IMR-90 (cell line): ENCODE results near the gene LRRC1. TPM values are rescaled to one million over a fixed set of nuclear protein-coding genes. Genes with fewer than 3 reads are reported as not detected.

Source experiments
- ATAC-seq: fragments of 200-7000 bp; cut with Tn5 transposase; 2 replicates; pipeline ENCODE4 v1.9.1; 2020; ENCODE audit warnings: low read depth, mild to moderate bottlenecking, moderate library complexity
- BruUV-seq: library from RNA; stranded (reverse); fragments of 400-500 nt; replicated peaks from 2 replicates; lab custom pipeline; 2021; lab: Mats Ljungman, UMichigan
- CTCF ChIA-PET: fragments of 300-600 bp; formaldehyde crosslinking; extraction: SDS; loops from one replicate; lab custom pipeline; 2021; ENCODE audit warnings: antibody characterized with exemption; lab: Yijun Ruan, JAX
- POLR2A ChIA-PET: fragments of 300-600 bp; sonication (Branson Sonifier 250); formaldehyde crosslinking; loops from one replicate; lab custom pipeline; 2022; ENCODE audit warnings: antibody characterized with exemption; ENCODE audit not compliant: unreplicated experiment; lab: Charles Lee
- DNase-seq: peaks from one replicate; pipeline ENCODE4 v3.0.0; 2013
- H2AFZ ChIP-seq: replicated peaks from 2 replicates; pipeline ENCODE3; 2013; ENCODE audit warnings: low read length, mild to moderate bottlenecking; ENCODE audit not compliant: poor library complexity
- H2AK5ac ChIP-seq: 2 replicates; pipeline ENCODE4 v1.6.1; 2013; ENCODE audit warnings: low read depth, low read length, inconsistent platforms
- H2AK9ac ChIP-seq: replicated peaks from 2 replicates; pipeline ENCODE3; 2013; ENCODE audit warnings: mild to moderate bottlenecking, low read depth, low read length, moderate library complexity; ENCODE audit not compliant: poor library complexity
- H2BK120ac ChIP-seq: 2 replicates; pipeline ENCODE4 v1.6.1; 2013; ENCODE audit warnings: low read depth, low read length, inconsistent platforms
- H2BK15ac ChIP-seq: 3 replicates; pipeline ENCODE4 v1.6.1; 2013; ENCODE audit warnings: low read depth, low read length, inconsistent platforms
- H2BK20ac ChIP-seq: 2 replicates; pipeline ENCODE4 v1.6.1; 2013; ENCODE audit warnings: low read depth, mild to moderate bottlenecking, inconsistent platforms, low read length, moderate library complexity
- H2BK5ac ChIP-seq: 2 replicates; pipeline ENCODE4 v1.6.1; 2013; ENCODE audit warnings: mild to moderate bottlenecking, low read depth, low read length, inconsistent platforms; ENCODE audit not compliant: poor library complexity, severe bottlenecking
- H3K14ac ChIP-seq: replicated peaks from 2 replicates; pipeline ENCODE4 v1.6.1; 2013; ENCODE audit warnings: low read depth, low read length, inconsistent platforms
- H3K18ac ChIP-seq: 2 replicates; pipeline ENCODE4 v1.6.1; 2013; ENCODE audit warnings: low read depth, low read length, control low read depth
- H3K23ac ChIP-seq: 2 replicates; pipeline ENCODE4 v1.6.1; 2013; ENCODE audit warnings: low read depth, low read length, inconsistent platforms
- H3K27ac ChIP-seq: 2 replicates; pipeline ENCODE4 v1.5.1; 2013; ENCODE audit warnings: mild to moderate bottlenecking, control low read depth, low read length; ENCODE audit not compliant: insufficient read depth
- H3K27me3 ChIP-seq: 2 replicates; pipeline ENCODE4 v1.6.1; 2013; ENCODE audit warnings: low read length; ENCODE audit not compliant: control insufficient read depth, insufficient read depth
- H3K36me3 ChIP-seq: 2 replicates; pipeline ENCODE4 v1.6.1; 2013; ENCODE audit warnings: low read length, mixed read lengths; ENCODE audit not compliant: control insufficient read depth, insufficient read depth
- H3K4ac ChIP-seq: 2 replicates; pipeline ENCODE4 v1.6.1; 2013; ENCODE audit warnings: low read depth, low read length, inconsistent platforms
- H3K4me1 ChIP-seq: 2 replicates; pipeline ENCODE4 v1.6.1; 2013; ENCODE audit warnings: low read length, mixed read lengths; ENCODE audit not compliant: control insufficient read depth, insufficient read depth
- H3K4me2 ChIP-seq: 2 replicates; pipeline ENCODE4 v1.6.1; 2013; ENCODE audit warnings: low read depth, mild to moderate bottlenecking, control low read depth, low read length, moderate library complexity
- H3K4me3 ChIP-seq: 2 replicates; pipeline ENCODE4 v1.5.1; 2013; ENCODE audit warnings: low read depth, mild to moderate bottlenecking, control low read depth, low read length, moderate library complexity; ENCODE audit not compliant: insufficient read depth
- H3K56ac ChIP-seq: 2 replicates; pipeline ENCODE4 v1.6.1; 2013; ENCODE audit warnings: low read length, inconsistent platforms; ENCODE audit not compliant: insufficient read depth; ENCODE audit errors: extremely low read depth
- H3K79me1 ChIP-seq, 2 experiments: 2 replicates each; pipeline ENCODE4 v1.6.1; 2013; ENCODE audit warnings: low read length in 2 of 2, inconsistent platforms in 1 of 2, low read depth in 1 of 2
- H3K9ac ChIP-seq: 2 replicates; pipeline ENCODE4 v1.6.1; 2013; ENCODE audit warnings: low read depth, low read length, control low read depth
- H3K9me1 ChIP-seq: 2 replicates; pipeline ENCODE4 v1.6.1; 2013; ENCODE audit warnings: low read length, inconsistent platforms; ENCODE audit not compliant: insufficient read depth
- H3K9me3 ChIP-seq: 2 replicates; pipeline ENCODE4 v1.6.1; 2013; ENCODE audit warnings: low read length; ENCODE audit not compliant: control insufficient read depth, insufficient read depth
- H4K20me1 ChIP-seq: 2 replicates; pipeline ENCODE4 v1.6.1; 2013; ENCODE audit warnings: low read length, inconsistent platforms; ENCODE audit not compliant: insufficient read depth
- H4K5ac ChIP-seq: 2 replicates; pipeline ENCODE4 v1.6.1; 2013; ENCODE audit warnings: mild to moderate bottlenecking, low read depth, low read length, control low read depth
- H4K8ac ChIP-seq, 2 experiments: 2 replicates each; pipeline ENCODE4 v1.6.1; 2013; ENCODE audit warnings: low read depth in 2 of 2, low read length in 2 of 2, control low read depth in 1 of 2, inconsistent platforms in 1 of 2
- H4K91ac ChIP-seq: 2 replicates; pipeline ENCODE4 v1.6.1; 2013; ENCODE audit warnings: low read depth, low read length, inconsistent platforms; ENCODE audit not compliant: insufficient read depth
- CEBPB ChIP-seq: IDR thresholded peaks from 2 replicates; pipeline ENCODE4 v1.6.1; 2012; ENCODE audit warnings: low read depth, low read length, improper control_type of control experiment
- MAFK ChIP-seq: IDR thresholded peaks from 2 replicates; pipeline ENCODE4 v1.6.1; 2012; ENCODE audit warnings: low read depth, low read length, improper control_type of control experiment
- RAD21 ChIP-seq: IDR thresholded peaks from 2 replicates; pipeline ENCODE4 v1.6.1; 2012; ENCODE audit warnings: low read length, improper control_type of control experiment
- RCOR1 ChIP-seq: IDR thresholded peaks from 2 replicates; pipeline ENCODE4 v1.6.1; 2012; ENCODE audit warnings: mild to moderate bottlenecking, low read length, improper control_type of control experiment; ENCODE audit not compliant: insufficient replicate concordance
- dilution Hi-C: fragments of 300-500 bp; cut with HindIII; formaldehyde crosslinking; loops from one replicate; pipeline ENCODE4 v1.14.3; 2018; ENCODE audit warnings: low sequenced_read_pairs; ENCODE audit not compliant: unreplicated experiment
- in situ Hi-C: fragments of 300-500 bp; cut with MboI; formaldehyde crosslinking; loops from 3 replicates; pipeline ENCODE4 v1.14.3; 2019; ENCODE audit warnings: low sequenced_read_pairs, inconsistent platforms, mixed read lengths
- intact Hi-C: fragments of 100-400 bp; cut with micrococcal nuclease; formaldehyde crosslinking; loops from 2 replicates; pipeline ENCODE4 v1.10.0; 2022
- polyA plus RNA-seq, 3 experiments: library from polyadenylated mRNA; depleted of rRNA; stranded (reverse); fragments of >200 nt; gene quantifications; 2 replicates each; pipeline ENCODE4 v1.2.3, GENCODE V29; 2012; ENCODE audit warnings: low replicate concordance in 1 of 3
- total RNA-seq: library from RNA; depleted of rRNA; stranded (reverse); fragments of >200 nt; gene quantifications from 2 replicates; pipeline ENCODE4 v1.2.3, GENCODE V29; 2012

Gene LRRC1
- total and polyA plus RNA-seq, 2 of the 4 experiments (the other 2 are of a cell fraction) = 5.1 to 6.1 TPM

DNA sequence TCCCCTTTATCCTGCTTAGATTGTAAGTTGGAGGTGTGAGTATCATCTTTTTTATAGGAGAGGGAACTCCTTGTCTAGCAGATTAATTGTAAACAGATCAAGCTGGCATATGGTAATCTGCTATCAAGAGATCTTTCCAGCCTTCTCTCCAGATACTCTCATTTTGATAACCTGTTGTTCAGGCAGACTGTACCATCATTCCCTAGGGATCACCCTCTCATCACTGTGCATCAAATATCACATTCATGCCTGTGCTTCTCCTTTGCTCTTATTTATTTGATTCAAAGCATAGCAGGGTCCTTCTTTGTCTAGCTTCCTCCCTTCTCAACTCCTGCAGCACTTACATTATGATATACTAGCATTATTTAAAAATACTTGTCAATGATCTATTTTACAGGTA is 73.8 kb downstream of the LRRC1 start:
- Histone ChIP-seq H3K9me3 (no peaks in the 10 kb centered on the region), H3K23ac (no peak overlapping the region), H2BK20ac (no peak overlapping the region), H3K4me2 (no peak overlapping the region), H2BK5ac (no peak overlapping the region), H3K4me3 (no peak overlapping the region), H2AFZ (no peak overlapping the region), H4K8ac (no peak overlapping the region), H3K27ac (no peak overlapping the region), H2AK9ac (no peak overlapping the region), H3K14ac (no peak overlapping the region), H2BK15ac (no peak overlapping the region), H3K18ac (no peak overlapping the region), H3K9me1 (peaks cover 7% of the 10 kb centered on the region; the same call in 1 of the 2 replicates), H4K20me1 (no peaks in the 10 kb centered on the region), H3K9ac (no peak overlapping the region), H4K5ac (no peak overlapping the region), H3K56ac (no peak overlapping the region), H2BK120ac (no peak overlapping the region), H3K4ac (no peak overlapping the region), H3K4me1 (peaks cover 3% of the 10 kb centered on the region; the same call in 1 of the 2 replicates), H3K27me3 (no peaks in the 10 kb centered on the region), H2AK5ac (no peak overlapping the region), H3K36me3 (no peaks in the 10 kb centered on the region), H4K91ac (no peak overlapping the region), H3K79me1 (peaks cover 21 to 32% of the 10 kb centered on the region in 2 experiments)
- DNase-seq = no peak
- intact Hi-C loops (no loop called here), in situ Hi-C loops (no loop called here), dilution Hi-C loops (no loop called here)
- ChIA-PET POLR2A (no interaction called here), CTCF (no interaction called here)
- TF ChIP-seq CEBPB (no peak), MAFK (no peak), RCOR1 (no peak), RAD21 (no peak)
- ATAC-seq = no peak
- no TSS peak for BruUV-seq
